Measurements from ENCODE around the gene PTGES3.

- no peak for TF ChIP-seq CTCF (IDR thresholded peaks at IDR 0.05)
- no peak for TF ChIP-seq POLR2A (IDR thresholded peaks at IDR 0.05)
Measured at GRCh38 chr12:56658921-56659320, 29.2 kb downstream of the PTGES3 start.

All from body of pancreas (tissue), 4 donors.